ENCODE results near the gene CEP68. TPM values are rescaled to one million over a fixed set of nuclear protein-coding genes. Genes with fewer than 3 reads are reported as not detected.

The CEP68 gene
- total RNA-seq, 2 donors from 2014 or later: 6.1 to 10.4 TPM

DNA sequence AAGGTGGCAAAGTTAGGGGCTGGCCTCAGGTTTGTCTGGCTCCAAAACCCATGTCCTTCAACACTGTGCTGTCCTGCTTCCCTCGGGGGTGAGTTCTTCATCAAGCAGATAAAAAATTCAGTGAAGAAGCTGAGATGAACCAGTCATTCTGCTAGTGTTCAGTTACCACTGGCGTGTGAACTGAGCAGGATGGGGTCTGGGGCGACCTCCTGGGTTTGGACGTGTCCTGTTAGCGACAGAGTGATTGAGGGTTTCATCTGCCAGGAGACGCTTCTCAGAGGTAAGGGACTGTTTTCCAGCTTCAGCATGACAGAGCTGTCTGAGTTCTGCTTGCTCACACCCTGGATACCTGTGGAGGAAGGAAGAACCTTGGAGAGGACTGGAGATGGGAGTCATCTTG is 14.6 kb downstream of the CEP68 start:
- DNase-seq: no peak
- Mint-ChIP-seq H3K27ac (peak overlapping the region; percentile 90), H3K27me3 (ENCODE audit: low read depth) (no peaks in the 10 kb centered on the region), H3K36me3 (ENCODE audit: insufficient read depth in 2 of 2) (no peaks in the 10 kb centered on the region), H3K9me3 (no peaks in the 10 kb centered on the region), H3K4me3 (no peak overlapping the region), H3K4me1 (ENCODE audit: low read depth) (peaks cover 24% of the 10 kb centered on the region)
- no peak for ATAC-seq (replicated peaks in 1 of 2)

- H3K27ac Mint-ChIP-seq: no peak overlapping the region
- no peaks in the 10 kb centered on the region for H3K27me3 Mint-ChIP-seq (ENCODE audit: low read depth)
- no peaks in the 10 kb centered on the region for H3K9me3 Mint-ChIP-seq
- H3K36me3 Mint-ChIP-seq (ENCODE audit: insufficient read depth in 2 of 2): no peaks in the 10 kb centered on the region
- DNase-seq (no peak), ATAC-seq (replicated peaks in 1 of 2) (no peak)
- peaks cover 22% of the 10 kb centered on the region for H3K4me1 Mint-ChIP-seq (ENCODE audit: low read depth)
- H3K4me3 Mint-ChIP-seq: no peak overlapping the region
Observed at GRCh38 chr2:65071499-65072180, 15.4 kb downstream of the CEP68 start.

GRCh38 chr2:65072181-65072970 is 16.2 kb downstream of the CEP68 start:
- Mint-ChIP-seq H3K4me1 (ENCODE audit: low read depth) (peaks cover 22% of the 10 kb centered on the region), H3K27me3 (ENCODE audit: low read depth) (no peaks in the 10 kb centered on the region), H3K9me3 (no peaks in the 10 kb centered on the region), H3K36me3 (ENCODE audit: insufficient read depth in 2 of 2) (no peaks in the 10 kb centered on the region), H3K4me3 (no peak overlapping the region), H3K27ac (no peak overlapping the region)
- ATAC-seq (replicated peaks in 1 of 2): no peak
- DNase-seq: no peak

GRCh38 chr2:65073879-65074565 is 17.8 kb downstream of the CEP68 start:
- H3K9me3 Mint-ChIP-seq: no peaks in the 10 kb centered on the region
- H3K36me3 Mint-ChIP-seq (ENCODE audit: insufficient read depth in 2 of 2): no peaks in the 10 kb centered on the region
- no peak for DNase-seq
- peak overlapping the region; percentile 64 for H3K27ac Mint-ChIP-seq
- H3K4me3 Mint-ChIP-seq: no peak overlapping the region
- no peak for ATAC-seq (replicated peaks in 1 of 2)
- no peaks in the 10 kb centered on the region for H3K27me3 Mint-ChIP-seq (ENCODE audit: low read depth)
- peaks cover 9% of the 10 kb centered on the region for H3K4me1 Mint-ChIP-seq (ENCODE audit: low read depth)

- no peak for ATAC-seq (replicated peaks in 1 of 2)
- no peak overlapping the region for H3K27ac Mint-ChIP-seq
- no peaks in the 10 kb centered on the region for H3K36me3 Mint-ChIP-seq (ENCODE audit: insufficient read depth in 2 of 2)
- no peak overlapping the region for H3K4me3 Mint-ChIP-seq
- H3K9me3 Mint-ChIP-seq: no peaks in the 10 kb centered on the region
- H3K4me1 Mint-ChIP-seq (ENCODE audit: low read depth): peaks cover 9% of the 10 kb centered on the region
- H3K27me3 Mint-ChIP-seq (ENCODE audit: low read depth): no peaks in the 10 kb centered on the region
- no peak for DNase-seq
Observed at GRCh38 chr2:65075176-65075575, 19.0 kb downstream of the CEP68 start.

DNA sequence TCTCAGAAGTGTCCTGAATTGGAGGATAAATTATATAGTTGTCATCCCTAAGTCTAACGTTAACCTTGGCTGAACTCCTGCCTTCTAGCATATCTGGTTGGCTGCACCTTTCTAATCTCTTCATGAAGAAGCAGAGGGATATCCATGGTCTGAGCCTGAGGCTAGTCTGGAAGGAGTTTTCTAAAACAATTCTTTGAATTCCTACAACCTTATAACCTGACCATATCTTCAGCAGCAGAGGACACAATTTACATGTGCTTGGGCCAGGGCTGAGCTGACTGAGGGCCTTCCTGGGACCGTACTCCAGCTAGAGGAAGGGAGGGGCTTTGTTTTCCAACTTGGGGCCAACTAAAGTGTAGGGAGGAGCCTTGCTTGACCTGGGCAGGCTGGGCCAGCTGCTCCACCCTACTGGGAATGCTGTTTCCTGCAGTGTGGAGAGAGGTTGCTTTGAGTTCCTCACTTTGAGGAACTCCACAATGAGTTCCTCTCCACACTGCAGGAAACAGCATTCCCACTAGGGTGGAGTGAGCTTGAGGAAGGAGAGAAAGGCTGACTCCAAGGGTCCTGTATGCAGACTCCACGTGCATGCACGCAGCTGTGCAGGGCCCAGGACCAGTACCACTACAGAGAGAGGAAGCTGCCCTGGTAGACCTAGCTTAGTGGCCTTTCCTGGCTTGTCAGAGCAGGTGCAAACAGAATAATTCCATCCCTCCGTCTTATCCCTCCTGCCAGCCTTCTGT is 19.6 kb downstream of the CEP68 start:
- H3K9me3 Mint-ChIP-seq: no peaks in the 10 kb centered on the region
- no peaks in the 10 kb centered on the region for H3K27me3 Mint-ChIP-seq (ENCODE audit: low read depth)
- ATAC-seq (replicated peaks in 1 of 2) (peak; percentile 13 to 19), DNase-seq (no peak)
- H3K4me3 Mint-ChIP-seq: no peak overlapping the region
- H3K36me3 Mint-ChIP-seq (ENCODE audit: insufficient read depth in 2 of 2): no peaks in the 10 kb centered on the region
- H3K4me1 Mint-ChIP-seq (ENCODE audit: low read depth): peaks cover 3% of the 10 kb centered on the region
- H3K27ac Mint-ChIP-seq: no peak overlapping the region

GRCh38 chr2:65076345-65076710 is 20.1 kb downstream of the CEP68 start:
- Mint-ChIP-seq H3K27ac (no peak overlapping the region), H3K9me3 (no peaks in the 10 kb centered on the region), H3K4me1 (ENCODE audit: low read depth) (no peaks in the 10 kb centered on the region), H3K27me3 (ENCODE audit: low read depth) (no peaks in the 10 kb centered on the region), H3K4me3 (no peak overlapping the region), H3K36me3 (ENCODE audit: insufficient read depth in 2 of 2) (no peaks in the 10 kb centered on the region)
- peak in 1 of 2 donors; percentile 16 for ATAC-seq (replicated peaks in 1 of 2)
- no peak for DNase-seq

- Mint-ChIP-seq H3K36me3 (ENCODE audit: insufficient read depth in 2 of 2) (peaks cover 0 to 8% of the 10 kb centered on the region in 2 donors), H3K9me3 (no peaks in the 10 kb centered on the region), H3K4me3 (no peak overlapping the region), H3K27me3 (ENCODE audit: low read depth) (no peaks in the 10 kb centered on the region), H3K4me1 (ENCODE audit: low read depth) (no peaks in the 10 kb centered on the region), H3K27ac (peak overlapping the region; percentile 74)
- ATAC-seq (replicated peaks in 1 of 2): no peak
- no peak for DNase-seq
Observed at GRCh38 chr2:65077898-65078297, 21.7 kb downstream of the CEP68 start.

- H3K27ac Mint-ChIP-seq: no peak overlapping the region
- H3K4me1 Mint-ChIP-seq (ENCODE audit: low read depth): peaks cover 6% of the 10 kb centered on the region
- H3K4me3 Mint-ChIP-seq: no peak overlapping the region
- no peaks in the 10 kb centered on the region for H3K9me3 Mint-ChIP-seq
- DNase-seq (no peak), ATAC-seq (replicated peaks in 1 of 2) (no peak)
- H3K36me3 Mint-ChIP-seq (ENCODE audit: insufficient read depth in 2 of 2): peaks cover 0 to 15% of the 10 kb centered on the region in 2 donors
- no peaks in the 10 kb centered on the region for H3K27me3 Mint-ChIP-seq (ENCODE audit: low read depth)
Observed at GRCh38 chr2:65079017-65079416, 22.8 kb downstream of the CEP68 start.

GRCh38 chr2:65081232-65081685 is 25.0 kb downstream of the CEP68 start:
- DNase-seq: no peak
- no peaks in the 10 kb centered on the region for H3K27me3 Mint-ChIP-seq (ENCODE audit: low read depth)
- no peak overlapping the region for H3K4me3 Mint-ChIP-seq
- H3K4me1 Mint-ChIP-seq (ENCODE audit: low read depth): peaks cover 6% of the 10 kb centered on the region
- no peaks in the 10 kb centered on the region for H3K9me3 Mint-ChIP-seq
- H3K27ac Mint-ChIP-seq: no peak overlapping the region
- ATAC-seq (replicated peaks in 1 of 2): no peak
- H3K36me3 Mint-ChIP-seq (ENCODE audit: insufficient read depth in 2 of 2): peaks cover 2 to 22% of the 10 kb centered on the region in 2 donors

DNA sequence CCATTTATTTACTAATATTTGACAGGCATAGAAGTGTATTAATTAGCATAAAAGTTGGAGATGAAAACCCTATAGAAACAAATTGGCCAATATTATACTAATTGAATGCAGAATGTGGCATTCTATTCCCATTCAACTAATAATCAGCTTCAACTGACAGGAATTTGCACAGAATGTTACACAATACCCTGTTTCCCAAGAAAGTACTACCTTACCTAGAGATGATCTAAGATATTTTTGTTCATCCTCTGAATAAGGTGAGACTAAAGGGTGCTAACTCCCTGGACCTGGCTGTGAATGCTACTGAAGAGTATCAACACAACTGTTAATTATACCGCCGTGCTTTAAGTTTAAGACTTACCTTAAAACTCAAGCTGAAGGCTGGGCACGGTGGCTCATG is 28.9 kb downstream of the CEP68 start:
- ATAC-seq (replicated peaks in 1 of 2) (no peak), DNase-seq (no peak)
- Mint-ChIP-seq H3K27ac (no peak overlapping the region), H3K36me3 (ENCODE audit: insufficient read depth in 2 of 2) (peaks cover 8 to 25% of the 10 kb centered on the region in 2 donors), H3K27me3 (ENCODE audit: low read depth) (no peaks in the 10 kb centered on the region), H3K4me3 (no peak overlapping the region), H3K9me3 (no peaks in the 10 kb centered on the region), H3K4me1 (ENCODE audit: low read depth) (peaks cover 6% of the 10 kb centered on the region)

DNA sequence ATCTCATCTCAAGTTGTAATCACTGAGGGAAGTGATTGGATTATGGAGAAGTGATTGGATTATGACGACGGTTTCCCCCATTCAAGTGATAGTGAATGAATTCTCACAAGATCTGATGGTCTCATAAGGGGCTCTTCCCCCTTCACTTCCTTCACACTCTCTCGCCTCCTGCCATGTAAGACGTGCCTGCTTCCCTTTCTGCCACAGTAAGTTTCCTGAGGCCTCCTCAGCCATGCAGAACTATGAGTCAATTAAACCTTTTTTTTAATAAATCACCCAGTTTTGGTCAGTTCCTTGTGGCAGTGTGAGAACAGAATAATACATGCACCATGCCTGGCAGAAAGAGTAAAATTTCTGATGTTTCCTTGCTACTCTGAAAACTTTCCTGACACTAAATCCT is 36.6 kb downstream of the CEP68 start:
- Mint-ChIP-seq H3K27me3 (ENCODE audit: low read depth) (no peaks in the 10 kb centered on the region), H3K4me3 (no peak overlapping the region), H3K36me3 (ENCODE audit: insufficient read depth in 2 of 2) (peaks cover 12 to 25% of the 10 kb centered on the region in 2 donors), H3K9me3 (no peaks in the 10 kb centered on the region), H3K4me1 (ENCODE audit: low read depth) (peaks cover 4% of the 10 kb centered on the region), H3K27ac (peak overlapping the region; percentile 27)
- ATAC-seq (replicated peaks in 1 of 2): no peak
- no peak for DNase-seq

GRCh38 chr2:65093211-65093610 is 37.0 kb downstream of the CEP68 start:
- H3K27me3 Mint-ChIP-seq (ENCODE audit: low read depth): no peaks in the 10 kb centered on the region
- peak overlapping the region; percentile 27 for H3K27ac Mint-ChIP-seq
- ATAC-seq (replicated peaks in 1 of 2) (no peak), DNase-seq (no peak)
- peaks cover 9 to 27% of the 10 kb centered on the region in 2 donors for H3K36me3 Mint-ChIP-seq (ENCODE audit: insufficient read depth in 2 of 2)
- no peak overlapping the region for H3K4me3 Mint-ChIP-seq
- H3K4me1 Mint-ChIP-seq (ENCODE audit: low read depth): peaks cover 4% of the 10 kb centered on the region
- no peaks in the 10 kb centered on the region for H3K9me3 Mint-ChIP-seq
